HepG2 (cell line): ENCODE data around the gene PAIP2. TPM values are rescaled to one million over a fixed set of nuclear protein-coding genes. Genes with fewer than 3 reads are reported as not detected.

Experiments used
- ATAC-seq: fragments of 200-7000 bp; cut with Tn5 transposase; 3 replicates; pipeline ENCODE4 v1.9.1; 2020; ENCODE audit warnings: mild to moderate bottlenecking, moderate library complexity
- BruUV-seq: library from RNA; stranded (reverse); fragments of 400-500 nt; replicated peaks from 2 replicates; lab custom pipeline; 2021; lab: Mats Ljungman, UMichigan
- CTCF ChIA-PET: fragments of 300-600 bp; formaldehyde crosslinking; extraction: SDS; loops from one replicate; lab custom pipeline; 2021; ENCODE audit warnings: low total read pairs, inconsistent platforms, low intra/inter-chr PET ratio; lab: Yijun Ruan, JAX
- POLR2A ChIA-PET: fragments of 350-600 bp; sonication (Branson Sonifier 250); formaldehyde crosslinking; loops from one replicate; lab custom pipeline; 2020; ENCODE audit warnings: antibody characterized with exemption, inconsistent platforms; lab: Yijun Ruan, JAX
- DNase-seq: peaks from one replicate; pipeline ENCODE4 v3.0.0-alpha.2; 2015; ENCODE audit warnings: low spot score
- FAIRE-seq: peaks from 3 replicates; lab custom pipeline; 2011; peaks lifted over from hg19 to GRCh38; lab: Jason Lieb, UNC
- H2AFZ ChIP-seq: one replicate; pipeline ENCODE4 v1.6.1; 2011; ENCODE audit warnings: low read length, inconsistent platforms
- H3K27ac ChIP-seq: fragments of 300-600 bp; 3 replicates; pipeline ENCODE4 v1.8.0; 2011; ENCODE audit warnings: mixed run types, mild to moderate bottlenecking, mixed read lengths, low read length, inconsistent platforms; ENCODE audit not compliant: insufficient read depth; ENCODE audit errors: extremely low read length
- H3K27me3 ChIP-seq, 2 experiments: fragments of 200-600 bp in 1 of 2; 2 replicates in 1 of 2; 3 replicates in 1 of 2; pipeline versions ENCODE4 v1.6.0 to v1.8.0; 2011; ENCODE audit warnings: low read length in 2 of 2, mild to moderate bottlenecking in 2 of 2, moderate library complexity in 2 of 2, inconsistent platforms in 1 of 2; ENCODE audit not compliant: insufficient read depth in 2 of 2, control insufficient read depth in 1 of 2
- H3K36me3 ChIP-seq, 2 experiments: fragments of 200-600 bp in 1 of 2; replicated peaks in 1 of 2; 2 replicates in 1 of 2; 3 replicates in 1 of 2; pipeline versions ENCODE4 v1.5.1 to v1.8.0; 2011; ENCODE audit warnings: low read length in 2 of 2, inconsistent platforms in 1 of 2; ENCODE audit not compliant: insufficient read depth in 2 of 2, control insufficient read depth in 1 of 2
- H3K4me1 ChIP-seq: 2 replicates; pipeline ENCODE4 v1.5.1; 2012; ENCODE audit warnings: low read length, inconsistent platforms; ENCODE audit not compliant: insufficient read depth
- H3K4me2 ChIP-seq: 2 replicates; pipeline ENCODE4 v1.6.0; 2011; ENCODE audit warnings: low read depth, low read length, inconsistent platforms
- H3K4me3 ChIP-seq, 3 experiments: fragments of 200-600 bp in 1 of 3; sonication (generic), shearing (Covaris generic) in 1 of 3; replicated peaks in 1 of 3; 2 replicates each; pipeline ENCODE4 v1.5.1; 2011 to 2016; ENCODE audit warnings: low read length in 3 of 3, inconsistent platforms in 2 of 3, low read depth in 2 of 3, mild to moderate bottlenecking in 2 of 3, control low read depth in 1 of 3, mixed read lengths in 1 of 3; ENCODE audit not compliant: insufficient read depth in 1 of 3
- H3K79me2 ChIP-seq: one replicate; pipeline ENCODE4 v1.6.1; 2011; ENCODE audit warnings: low read length, inconsistent platforms; ENCODE audit not compliant: insufficient read depth
- H3K9ac ChIP-seq: 2 replicates; pipeline ENCODE4 v1.6.0; 2011; ENCODE audit warnings: mild to moderate bottlenecking, low read depth, low read length, inconsistent platforms; ENCODE audit not compliant: insufficient read depth
- H3K9me3 ChIP-seq: 2 replicates; pipeline ENCODE4 v1.5.1; 2012; ENCODE audit warnings: mild to moderate bottlenecking, low read length
- H4K20me1 ChIP-seq: 2 replicates; pipeline ENCODE4 v1.6.0; 2011; ENCODE audit warnings: inconsistent platforms, mild to moderate bottlenecking, low read length, moderate library complexity; ENCODE audit not compliant: insufficient read depth
- EHMT2 ChIP-seq: fragments of 200-600 bp; sonication (generic); IDR thresholded peaks from 2 replicates; pipeline ENCODE4 v1.7.0; 2017; ENCODE audit warnings: antibody characterized with exemption, low read depth, low read length, borderline replicate concordance
- HIC2 ChIP-seq: sonication (generic); formaldehyde crosslinking; IDR thresholded peaks from 2 replicates; pipeline ENCODE4 v1.9.0; 2022; ENCODE audit warnings: low read depth, missing genetic modification reagents
- HMG20A ChIP-seq: IDR thresholded peaks from 2 replicates; pipeline ENCODE4 v1.6.1; 2016; ENCODE audit warnings: borderline replicate concordance
- ZNF20 ChIP-seq: sonication (generic); formaldehyde crosslinking; IDR thresholded peaks from 2 replicates; pipeline ENCODE4 v1.4.0; 2020; ENCODE audit warnings: mild to moderate bottlenecking, moderate library complexity, missing genetic modification reagents
- WGBS: methylation state at CpG from one replicate; pipeline ENCODE4 v1.1.6; 2017; ENCODE audit warnings: low lambda C conversion rate; 5-methylcytosine and 5-hydroxymethylcytosine counted together
- in situ Hi-C: cut with HindIII; loops from 2 replicates; pipeline ENCODE4 v1.10.0; 2017; ENCODE audit warnings: low pct_unique_long_range_greater_than_20kb; ENCODE audit not compliant: extremely low pct_ligation_motif_present
- intact Hi-C: fragments of 100-400 bp; cut with micrococcal nuclease; formaldehyde crosslinking; loops from one replicate; pipeline ENCODE4 v1.10.0; 2022; ENCODE audit not compliant: unreplicated experiment
- polyA plus RNA-seq, 8 experiments: library from polyadenylated mRNA; depleted of rRNA in 3 of 8; stranded (reverse) in 7 of 8; unstranded in 1 of 8; fragments of >200 nt; fragmentation: Illumina TruSeq in 4 of 8; extraction: Trizol in 4 of 8; gene quantifications; 2 replicates each; pipeline versions ENCODE4 v1.2.1 to v1.2.3, GENCODE V29; 2011 to 2016; ENCODE audit warnings: low read depth in 4 of 8, missing spikeins in 1 of 8, mixed read lengths in 1 of 8; ENCODE audit not compliant: insufficient read depth in 1 of 8
- total RNA-seq, 5 experiments: library from RNA; depleted of rRNA; stranded (reverse); fragments of >200 nt; fragmentation: Illumina TruSeq; extraction: Trizol; gene quantifications; 2 replicates each; pipeline ENCODE4 v1.2.3, GENCODE V29; 2016; ENCODE audit warnings: low read depth in 1 of 5
- TF ChIP-seq, protein P1 (sequence below): sonication (generic); formaldehyde crosslinking; IDR thresholded peaks from 2 replicates; pipeline ENCODE4 v1.4.0; 2020; ENCODE audit warnings: missing genetic modification reagents

PAIP2 gene
- total and polyA plus RNA-seq, 2 of the 13 experiments (the other 11 are each of a cell fraction or from before 2014, with no cell fraction given) = 61.5 to 76.3 TPM

- Histone ChIP-seq H3K36me3 (no peaks in the 10 kb centered on the region), H3K4me2 (no peak overlapping the region), H4K20me1 (no peaks in the 10 kb centered on the region), H3K4me1 (peaks cover 30% of the 10 kb centered on the region), H2AFZ (no peak overlapping the region), H3K9ac (no peak overlapping the region)
- DNase-seq (no peak), ATAC-seq (no peak), FAIRE-seq (no peak)
- BruUV-seq = no TSS peak
- CTCF ChIA-PET = no interaction called here
- TF ChIP-seq, protein P1, sequence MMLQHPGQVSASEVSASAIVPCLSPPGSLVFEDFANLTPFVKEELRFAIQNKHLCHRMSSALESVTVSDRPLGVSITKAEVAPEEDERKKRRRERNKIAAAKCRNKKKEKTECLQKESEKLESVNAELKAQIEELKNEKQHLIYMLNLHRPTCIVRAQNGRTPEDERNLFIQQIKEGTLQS (CRISPR knock-in tag) = no peak
- no peak for TF ChIP-seq HIC2 (CRISPR knock-in tag)
- TF ChIP-seq HMG20A (CRISPR knock-in tag) = no peak
- no peak for TF ChIP-seq EHMT2
- no peak for TF ChIP-seq ZNF20 (CRISPR knock-in tag)
- TF ChIP-seq, all 625 proteins: peak for 0
- H3K4me3 ChIP-seq = no peak overlapping the region
- H3K27me3 ChIP-seq = no peaks in the 10 kb centered on the region
- H3K9me3 ChIP-seq = no peaks in the 10 kb centered on the region
- POLR2A ChIA-PET = no interaction called here
- no peak overlapping the region for H3K27ac ChIP-seq
- intact Hi-C loops (no loop called here), in situ Hi-C loops (no loop called here)
- no peaks in the 10 kb centered on the region for H3K79me2 ChIP-seq
- 98% methylated on average over 9 of the region's 62 CpGs for WGBS
Observed at GRCh38 chr5:139394123-139394653, 52.5 kb downstream of the PAIP2 start.
